ENCODE data around the gene BRF1. TPM values are rescaled to one million over a fixed set of nuclear protein-coding genes. Genes with fewer than 3 reads are reported as not detected.

Gene BRF1
- polyA plus RNA-seq, 1 donor, result 29.7 TPM

- DNase-seq, result no peak
Measured at GRCh38 chr14:105226198-105226597, 74.6 kb downstream of the BRF1 start.

- no peak for DNase-seq
Measured at GRCh38 chr14:105224845-105225570, 75.8 kb downstream of the BRF1 start.

GRCh38 chr14:105223770-105224544 is 76.8 kb downstream of the BRF1 start:
- DNase-seq, result no peak

- no peak for DNase-seq
Measured at GRCh38 chr14:105223260-105223659, 77.5 kb downstream of the BRF1 start.

- DNase-seq, result no peak
Measured at GRCh38 chr14:105221598-105222178, 79.1 kb downstream of the BRF1 start.

GRCh38 chr14:105220699-105221597 is 79.9 kb downstream of the BRF1 start:
- DNase-seq, result no peak

GRCh38 chr14:105219753-105220152 is 81.0 kb downstream of the BRF1 start:
- DNase-seq, result no peak

- DNase-seq, result no peak
Measured at GRCh38 chr14:105219043-105219612, 81.7 kb downstream of the BRF1 start.

GRCh38 chr14:105218611-105219010 is 82.2 kb downstream of the BRF1 start:
- no peak for DNase-seq

- no peak for DNase-seq
Measured at GRCh38 chr14:105217774-105218173, 83.0 kb downstream of the BRF1 start.

- no peak for DNase-seq
Measured at GRCh38 chr14:105216490-105217247, 84.1 kb downstream of the BRF1 start.

GRCh38 chr14:105215602-105216001 is 85.2 kb downstream of the BRF1 start:
- no peak for DNase-seq

GRCh38 chr14:105214324-105214915 is 86.4 kb downstream of the BRF1 start:
- no peak for DNase-seq

GRCh38 chr14:105213361-105213760 is 87.4 kb downstream of the BRF1 start:
- no peak for DNase-seq

GRCh38 chr14:105212541-105213300 is 88.1 kb downstream of the BRF1 start:
- DNase-seq, result no peak

- DNase-seq, result no peak
Measured at GRCh38 chr14:105211758-105212089, 89.1 kb downstream of the BRF1 start.

- DNase-seq, result no peak
Measured at GRCh38 chr14:105211086-105211757, 89.6 kb downstream of the BRF1 start.

GRCh38 chr14:105210266-105211025 is 90.4 kb downstream of the BRF1 start:
- DNase-seq, result no peak

- no peak for DNase-seq
Measured at GRCh38 chr14:105209646-105210045, 91.2 kb downstream of the BRF1 start.

Measured in hindlimb muscle (tissue), 1 donor.